Epithelial cell of esophagus (primary cell): ENCODE results near the gene VSIG10L2.
"Not testable (repeated sequence)": the region's sequence is repeated elsewhere in the genome, so short reads cannot be mapped to it uniquely, and the experiment has no call there.

Experiments used
- DNase-seq: peaks from one replicate; pipeline ENCODE4 v3.0.0; 2010; ENCODE audit warnings: low read depth
- H3K4me3 ChIP-seq: 2 replicates; pipeline ENCODE4 v1.5.1; 2011; ENCODE audit warnings: mild to moderate bottlenecking, low read length, control low read depth
- CTCF ChIP-seq: IDR thresholded peaks from 2 replicates; pipeline ENCODE4 v1.5.1; 2011; ENCODE audit warnings: low read depth, mild to moderate bottlenecking, low read length, control low read depth, inconsistent platforms; ENCODE audit not compliant: insufficient read depth; ENCODE audit errors: missing control alignments

VSIG10L2 gene

GRCh38 chr11:125910226-125910849, 35.5 kb upstream of the VSIG10L2 start:
- H3K4me3 ChIP-seq, result no peak overlapping the region
- no peak for DNase-seq
- TF ChIP-seq CTCF, result no peak

GRCh38 chr11:125914601-125915000, 31.2 kb upstream of the VSIG10L2 start:
- DNase-seq, H3K4me3 ChIP-seq: not testable (repeated sequence)
- peak; percentile 5 for TF ChIP-seq CTCF

GRCh38 chr11:125916683-125917347, 29.0 kb upstream of the VSIG10L2 start:
- no peak for TF ChIP-seq CTCF
- DNase-seq, result no peak
- H3K4me3 ChIP-seq, result no peak overlapping the region

GRCh38 chr11:125918140-125918840, 27.6 kb upstream of the VSIG10L2 start:
- H3K4me3 ChIP-seq, result no peak overlapping the region
- TF ChIP-seq CTCF, result no peak
- DNase-seq, result no peak

- DNase-seq, result no peak
- no peak overlapping the region for H3K4me3 ChIP-seq
- TF ChIP-seq CTCF, result no peak
Measured at GRCh38 chr11:125921042-125921441, 24.8 kb upstream of the VSIG10L2 start.

GRCh38 chr11:125922156-125922555, 23.7 kb upstream of the VSIG10L2 start:
- TF ChIP-seq CTCF, result no peak
- no peak for DNase-seq
- no peak overlapping the region for H3K4me3 ChIP-seq
